Caco-2 (cell line): ENCODE measurements around the gene FBXL22. TPM values are rescaled to one million over a fixed set of nuclear protein-coding genes. Genes with fewer than 3 reads are reported as not detected.
A peak's percentile ranks its signal among the peaks of the same experiment; 100 is the strongest.

ENCODE experiments used
- BruUV-seq: library from RNA; stranded (reverse); fragments of 400-500 nt; replicated peaks from 2 replicates; lab custom pipeline; 2021; lab: Mats Ljungman, UMichigan
- CTCF ChIA-PET: fragments of 300-600 bp; sonication (Branson Sonifier 250); formaldehyde crosslinking; loops from one replicate; lab custom pipeline; 2022; ENCODE audit warnings: antibody characterized with exemption; lab: Charles Lee
- POLR2A ChIA-PET: fragments of 300-600 bp; sonication (Branson Sonifier 250); formaldehyde crosslinking; loops from one replicate; lab custom pipeline; 2022; ENCODE audit warnings: antibody characterized with exemption; lab: Charles Lee
- DNase-seq, 2 experiments: peaks; one replicate each; pipeline versions ENCODE4 v3.0.0 to v3.0.0-alpha.2; 2020 to 2022
- H3K27me3 ChIP-seq: replicated peaks from 2 replicates; pipeline ENCODE4 v1.6.0; 2011; ENCODE audit warnings: low read length; ENCODE audit not compliant: control insufficient read depth, insufficient read depth
- H3K36me3 ChIP-seq: 2 replicates; pipeline ENCODE4 v1.5.1; 2011; ENCODE audit warnings: low read length; ENCODE audit not compliant: control insufficient read depth, insufficient read depth
- H3K4me1 ChIP-seq: fragments of 250-450 bp; sonication (Bioruptor Pico); 2 replicates; pipeline ENCODE4 v1.5.1; 2020; ENCODE audit warnings: mild to moderate bottlenecking
- H3K4me3 ChIP-seq: 2 replicates; pipeline ENCODE4 v1.5.1; 2011; ENCODE audit warnings: low read depth, mild to moderate bottlenecking, control low read depth, low read length
- H3K9me3 ChIP-seq: fragments of 250-450 bp; sonication (Bioruptor Pico); 2 replicates; pipeline ENCODE4 v1.5.1; 2020; ENCODE audit warnings: mild to moderate bottlenecking, moderate library complexity
- H3K27ac Mint-ChIP-seq: one replicate; pipeline ENCODE4 v1.8.0; 2022; ENCODE audit warnings: mixed read lengths; ENCODE audit not compliant: unreplicated experiment
- H3K27me3 Mint-ChIP-seq: one replicate; pipeline ENCODE4 v1.8.0; 2022; ENCODE audit warnings: mixed read lengths; ENCODE audit not compliant: insufficient read depth, unreplicated experiment
- H3K36me3 Mint-ChIP-seq: one replicate; pipeline ENCODE4 v1.8.0; 2022; ENCODE audit warnings: mild to moderate bottlenecking, mixed read lengths; ENCODE audit not compliant: insufficient read depth, unreplicated experiment
- H3K4me1 Mint-ChIP-seq: one replicate; pipeline ENCODE4 v1.8.0; 2022; ENCODE audit warnings: low read depth, mixed read lengths; ENCODE audit not compliant: unreplicated experiment
- H3K4me3 Mint-ChIP-seq: one replicate; pipeline ENCODE4 v1.8.0; 2022; ENCODE audit warnings: mild to moderate bottlenecking, moderate library complexity, mixed read lengths; ENCODE audit not compliant: unreplicated experiment
- H3K9me3 Mint-ChIP-seq: one replicate; pipeline ENCODE4 v1.8.0; 2022; ENCODE audit warnings: mixed read lengths; ENCODE audit not compliant: unreplicated experiment
- intact Hi-C: fragments of 100-400 bp; cut with micrococcal nuclease; formaldehyde crosslinking; loops from one replicate; pipeline ENCODE4 v1.10.0; 2022; ENCODE audit not compliant: unreplicated experiment
- total RNA-seq: library from RNA; stranded (reverse); gene quantifications from 2 replicates; pipeline ENCODE4 v1.2.3, GENCODE V29; 2022
- TF ChIP-seq, protein P1 (sequence below), 2 experiments: fragments of 200-600 bp in 1 of 2; IDR thresholded peaks; 1 replicate in 1 of 2; 2 replicates in 1 of 2; pipeline versions ENCODE4 v1.5.1 to v1.8.0; 2011 to 2022; ENCODE audit warnings: antibody characterized with exemption in 1 of 2, control low read depth in 1 of 2, inconsistent platforms in 1 of 2, low read depth in 1 of 2, low read length in 1 of 2, mild to moderate bottlenecking in 1 of 2, moderate library complexity in 1 of 2; ENCODE audit not compliant: insufficient read depth in 1 of 2, severe bottlenecking in 1 of 2, unreplicated experiment in 1 of 2

FBXL22 gene
- total RNA-seq, 1 experiment from 2014 or later = not detected

DNA sequence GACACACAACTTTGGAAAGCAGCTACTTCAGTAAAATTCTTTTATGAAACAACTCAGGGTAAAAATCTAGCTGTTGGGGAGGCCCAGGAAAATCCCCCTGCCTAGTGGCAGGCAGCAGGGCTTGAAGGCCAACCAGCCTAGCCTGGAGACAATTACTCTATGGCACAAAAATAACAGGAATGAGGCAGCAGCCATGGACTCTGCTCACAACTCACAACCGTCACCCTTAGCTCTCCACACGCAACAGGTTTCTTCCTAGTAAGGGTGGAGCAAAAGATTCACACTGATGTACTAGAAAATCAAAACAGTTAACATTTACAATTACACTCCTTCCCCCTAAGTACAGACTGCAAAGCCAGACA is 530 bp upstream of the FBXL22 start:
- H3K36me3 ChIP-seq = no peaks in the 10 kb centered on the region; the same call in 1 of the 2 replicates
- ChIA-PET CTCF (no interaction called here), POLR2A (no interaction called here)
- H3K27me3 Mint-ChIP-seq = no peaks in the 10 kb centered on the region
- H3K4me3 Mint-ChIP-seq = no peak overlapping the region
- DNase-seq = no peak
- TSS peak; percentile 26 for BruUV-seq
- H3K9me3 ChIP-seq = no peaks in the 10 kb centered on the region
- H3K4me3 ChIP-seq = no peak overlapping the region
- no peaks in the 10 kb centered on the region for H3K4me1 Mint-ChIP-seq
- TF ChIP-seq, protein P1, sequence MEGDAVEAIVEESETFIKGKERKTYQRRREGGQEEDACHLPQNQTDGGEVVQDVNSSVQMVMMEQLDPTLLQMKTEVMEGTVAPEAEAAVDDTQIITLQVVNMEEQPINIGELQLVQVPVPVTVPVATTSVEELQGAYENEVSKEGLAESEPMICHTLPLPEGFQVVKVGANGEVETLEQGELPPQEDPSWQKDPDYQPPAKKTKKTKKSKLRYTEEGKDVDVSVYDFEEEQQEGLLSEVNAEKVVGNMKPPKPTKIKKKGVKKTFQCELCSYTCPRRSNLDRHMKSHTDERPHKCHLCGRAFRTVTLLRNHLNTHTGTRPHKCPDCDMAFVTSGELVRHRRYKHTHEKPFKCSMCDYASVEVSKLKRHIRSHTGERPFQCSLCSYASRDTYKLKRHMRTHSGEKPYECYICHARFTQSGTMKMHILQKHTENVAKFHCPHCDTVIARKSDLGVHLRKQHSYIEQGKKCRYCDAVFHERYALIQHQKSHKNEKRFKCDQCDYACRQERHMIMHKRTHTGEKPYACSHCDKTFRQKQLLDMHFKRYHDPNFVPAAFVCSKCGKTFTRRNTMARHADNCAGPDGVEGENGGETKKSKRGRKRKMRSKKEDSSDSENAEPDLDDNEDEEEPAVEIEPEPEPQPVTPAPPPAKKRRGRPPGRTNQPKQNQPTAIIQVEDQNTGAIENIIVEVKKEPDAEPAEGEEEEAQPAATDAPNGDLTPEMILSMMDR (IDR thresholded peaks at IDR 0.05; ENCODE audit: insufficient read depth in 1 of 2, low read depth in 1 of 2, low read length in 1 of 2, severe bottlenecking in 1 of 2, unreplicated experiment in 1 of 2) = no peak
- H3K27me3 ChIP-seq = no peaks in the 10 kb centered on the region
- no peak overlapping the region for H3K27ac Mint-ChIP-seq
- intact Hi-C loops = no loop called here
- H3K9me3 Mint-ChIP-seq = no peaks in the 10 kb centered on the region
- peaks cover 48% of the 10 kb centered on the region for H3K36me3 Mint-ChIP-seq
- H3K4me1 ChIP-seq = no peaks in the 10 kb centered on the region; the same call in 1 of the 2 replicates

DNA sequence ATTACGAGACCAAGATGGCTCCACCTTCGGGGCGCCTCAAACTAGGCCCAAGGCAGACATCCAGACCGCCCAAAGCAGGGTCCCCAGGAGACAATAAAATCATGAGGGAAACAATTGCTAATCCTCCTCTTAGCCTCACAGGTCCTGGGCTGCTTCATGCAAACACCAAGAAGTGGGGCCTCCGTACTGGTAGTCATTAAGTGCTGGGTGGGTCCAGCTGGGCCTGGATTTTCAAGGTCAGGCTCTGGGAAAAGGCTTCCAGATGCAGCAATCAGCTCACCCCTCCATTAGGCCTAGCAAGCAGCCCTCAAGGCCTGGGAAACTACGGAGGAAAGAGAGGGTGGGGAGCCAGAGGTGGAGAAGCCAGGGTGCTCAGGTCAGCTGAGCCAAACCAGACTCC is 634 bp downstream of the FBXL22 start:
- H3K4me3 ChIP-seq = no peak overlapping the region
- H3K9me3 ChIP-seq = no peaks in the 10 kb centered on the region
- H3K27me3 ChIP-seq = no peaks in the 10 kb centered on the region
- Mint-ChIP-seq H3K27me3 (no peaks in the 10 kb centered on the region), H3K4me3 (no peak overlapping the region), H3K36me3 (peaks cover 50% of the 10 kb centered on the region), H3K27ac (no peak overlapping the region), H3K9me3 (no peaks in the 10 kb centered on the region), H3K4me1 (no peaks in the 10 kb centered on the region)
- no peaks in the 10 kb centered on the region; the same call in 1 of the 2 replicates for H3K36me3 ChIP-seq
- intact Hi-C loops = no loop called here
- CTCF ChIA-PET = no interaction called here
- POLR2A ChIA-PET = no interaction called here
- H3K4me1 ChIP-seq = no peaks in the 10 kb centered on the region; the same call in 1 of the 2 replicates
- DNase-seq = no peak
- no TSS peak for BruUV-seq
- TF ChIP-seq, protein P1 (IDR thresholded peaks at IDR 0.05; ENCODE audit: insufficient read depth in 1 of 2, low read depth in 1 of 2, low read length in 1 of 2, severe bottlenecking in 1 of 2, unreplicated experiment in 1 of 2) = no peak

GRCh38 chr15:63598473-63599400 is 1.6 kb downstream of the FBXL22 start:
- H3K4me1 Mint-ChIP-seq = no peaks in the 10 kb centered on the region
- TSS peak; percentile 21 for BruUV-seq
- H3K27me3 ChIP-seq = no peaks in the 10 kb centered on the region

More at GRCh38 chr15:63598473-63599400, 1.6 kb downstream of the FBXL22 start:
- no peaks in the 10 kb centered on the region for H3K9me3 ChIP-seq
- H3K4me1 ChIP-seq = no peaks in the 10 kb centered on the region; the same call in 1 of the 2 replicates
- DNase-seq = no peak
- intact Hi-C loops = no loop called here
- H3K27ac Mint-ChIP-seq = no peak overlapping the region
- H3K9me3 Mint-ChIP-seq = no peaks in the 10 kb centered on the region
- TF ChIP-seq, protein P1 (IDR thresholded peaks at IDR 0.05; ENCODE audit: insufficient read depth in 1 of 2, low read depth in 1 of 2, low read length in 1 of 2, severe bottlenecking in 1 of 2, unreplicated experiment in 1 of 2) = no peak
- H3K4me3 Mint-ChIP-seq = peak overlapping the region; percentile 90
- H3K36me3 ChIP-seq = no peaks in the 10 kb centered on the region
- CTCF ChIA-PET = interaction anchor here (0.8 to 2.3 kb wide), 4 partner anchors 11 to 133 kb away, joined by 4 to 7 read pairs (median 6); no protein-coding TSS in a partner anchor
- POLR2A ChIA-PET = no interaction called here
- no peaks in the 10 kb centered on the region for H3K27me3 Mint-ChIP-seq
- peaks cover 50% of the 10 kb centered on the region for H3K36me3 Mint-ChIP-seq
- no peak overlapping the region for H3K4me3 ChIP-seq
